ENCODE measurements around the gene FA2H. TPM values are rescaled to one million over a fixed set of nuclear protein-coding genes. Genes with fewer than 3 reads are reported as not detected.

Gene FA2H
- total and polyA plus RNA-seq, 2 donors (not counting 1 experiment from before 2014, with no cell fraction given) = not detected

- H3K36me3 ChIP-seq (ENCODE audit: control insufficient read depth, insufficient read depth, low read length) = no peaks in the 10 kb centered on the region
- H3K4me2 ChIP-seq (ENCODE audit: extremely low read depth, insufficient read depth, low read length) = no peak overlapping the region
- no peaks in the 10 kb centered on the region for H3K79me2 ChIP-seq (ENCODE audit: control insufficient read depth, insufficient read depth, low read length)
- no peak overlapping the region for H3K9ac ChIP-seq (ENCODE audit: insufficient read depth, low read length)
- peaks cover 13% of the 10 kb centered on the region for H3K27me3 ChIP-seq (ENCODE audit: control insufficient read depth, insufficient read depth, low read length)
- H4K20me1 ChIP-seq (ENCODE audit: control insufficient read depth, extremely low read depth, insufficient read depth, low read length) = no peaks in the 10 kb centered on the region
- DNase-seq (ENCODE audit: low read depth in 2 of 2) = no peak
- no peaks in the 10 kb centered on the region for H3K9me3 ChIP-seq (ENCODE audit: control insufficient read depth, insufficient read depth, low read depth, low read length)
- no peak overlapping the region for H3K27ac ChIP-seq (ENCODE audit: insufficient read depth, low read length)
- no peaks in the 10 kb centered on the region for H3K4me1 ChIP-seq (ENCODE audit: control insufficient read depth, extremely low read depth, insufficient read depth, low read length)
- H2AFZ ChIP-seq (ENCODE audit: low read length) = no peak overlapping the region
- TF ChIP-seq EZH2 (IDR thresholded peaks at IDR 0.05; ENCODE audit: low read length, missing control alignments) = no peak
- no peak for TF ChIP-seq CTCF (conservative IDR thresholded peaks at IDR 0.05 in 1 of 2, IDR thresholded peaks at IDR 0.05 in 1 of 2; ENCODE audit: low read depth in 1 of 2, low read length in 2 of 2)
- H3K4me3 ChIP-seq (replicated peaks in 1 of 4; ENCODE audit: control extremely low read depth in 1 of 4, insufficient read depth in 1 of 4, low read depth in 3 of 4, low read length in 4 of 4) = no peak overlapping the region
Observed at GRCh38 chr16:74736531-74737157, 38.0 kb downstream of the FA2H start.

- H3K36me3 ChIP-seq (ENCODE audit: control insufficient read depth, insufficient read depth, low read length) = no peaks in the 10 kb centered on the region
- H4K20me1 ChIP-seq (ENCODE audit: control insufficient read depth, extremely low read depth, insufficient read depth, low read length) = no peaks in the 10 kb centered on the region
- no peak overlapping the region for H2AFZ ChIP-seq (ENCODE audit: low read length)
- no peak overlapping the region for H3K27ac ChIP-seq (ENCODE audit: insufficient read depth, low read length)
- peaks cover 13% of the 10 kb centered on the region for H3K27me3 ChIP-seq (ENCODE audit: control insufficient read depth, insufficient read depth, low read length)
- H3K9me3 ChIP-seq (ENCODE audit: control insufficient read depth, insufficient read depth, low read depth, low read length) = no peaks in the 10 kb centered on the region
- no peaks in the 10 kb centered on the region for H3K79me2 ChIP-seq (ENCODE audit: control insufficient read depth, insufficient read depth, low read length)
- no peak overlapping the region for H3K4me3 ChIP-seq (replicated peaks in 1 of 4; ENCODE audit: control extremely low read depth in 1 of 4, insufficient read depth in 1 of 4, low read depth in 3 of 4, low read length in 4 of 4)
- no peak overlapping the region for H3K9ac ChIP-seq (ENCODE audit: insufficient read depth, low read length)
- TF ChIP-seq EZH2 (IDR thresholded peaks at IDR 0.05; ENCODE audit: low read length, missing control alignments) = no peak
- TF ChIP-seq CTCF (conservative IDR thresholded peaks at IDR 0.05 in 1 of 2, IDR thresholded peaks at IDR 0.05 in 1 of 2; ENCODE audit: low read depth in 1 of 2, low read length in 2 of 2) = no peak
- no peaks in the 10 kb centered on the region for H3K4me1 ChIP-seq (ENCODE audit: control insufficient read depth, extremely low read depth, insufficient read depth, low read length)
- no peak overlapping the region for H3K4me2 ChIP-seq (ENCODE audit: extremely low read depth, insufficient read depth, low read length)
- DNase-seq (ENCODE audit: low read depth in 2 of 2) = no peak
Observed at GRCh38 chr16:74735554-74735953, 39.1 kb downstream of the FA2H start.

GRCh38 chr16:74735162-74735452 lies 39.5 kb downstream of the FA2H start:
- no peak overlapping the region for H3K27ac ChIP-seq (ENCODE audit: insufficient read depth, low read length)
- no peak overlapping the region for H3K9ac ChIP-seq (ENCODE audit: insufficient read depth, low read length)
- no peaks in the 10 kb centered on the region for H3K36me3 ChIP-seq (ENCODE audit: control insufficient read depth, insufficient read depth, low read length)
- no peaks in the 10 kb centered on the region for H4K20me1 ChIP-seq (ENCODE audit: control insufficient read depth, extremely low read depth, insufficient read depth, low read length)
- H3K4me1 ChIP-seq (ENCODE audit: control insufficient read depth, extremely low read depth, insufficient read depth, low read length) = no peaks in the 10 kb centered on the region
- DNase-seq (ENCODE audit: low read depth in 2 of 2) = no peak
- no peak overlapping the region for H3K4me3 ChIP-seq (replicated peaks in 1 of 4; ENCODE audit: control extremely low read depth in 1 of 4, insufficient read depth in 1 of 4, low read depth in 3 of 4, low read length in 4 of 4)
- H3K9me3 ChIP-seq (ENCODE audit: control insufficient read depth, insufficient read depth, low read depth, low read length) = no peaks in the 10 kb centered on the region
- H3K27me3 ChIP-seq (ENCODE audit: control insufficient read depth, insufficient read depth, low read length) = peaks cover 13% of the 10 kb centered on the region
- H3K4me2 ChIP-seq (ENCODE audit: extremely low read depth, insufficient read depth, low read length) = no peak overlapping the region
- TF ChIP-seq CTCF (conservative IDR thresholded peaks at IDR 0.05 in 1 of 2, IDR thresholded peaks at IDR 0.05 in 1 of 2; ENCODE audit: low read depth in 1 of 2, low read length in 2 of 2) = no peak
- TF ChIP-seq EZH2 (IDR thresholded peaks at IDR 0.05; ENCODE audit: low read length, missing control alignments) = no peak
- no peaks in the 10 kb centered on the region for H3K79me2 ChIP-seq (ENCODE audit: control insufficient read depth, insufficient read depth, low read length)
- H2AFZ ChIP-seq (ENCODE audit: low read length) = no peak overlapping the region
